Activated CD4-positive, CD25-positive, alpha-beta regulatory T cell treated with anti-CD3 and anti-CD28 coated beads, Interleukin-2, amount 50 U/mL, for 72 hours (primary cell): ENCODE results near the gene FSHR.

Experiments
- DNase-seq: peaks from one replicate; pipeline ENCODE4 v3.0.0; 2021

The FSHR gene

GRCh38 chr2:49154140-49154539 lies at the start of gene FSHR:
Gene FSHR, minus strand, starts transcription at chr2:49154515. Its CDS starts 98 bp downstream, at chr2:49154417.
- DNase-seq = no peak

DNA sequence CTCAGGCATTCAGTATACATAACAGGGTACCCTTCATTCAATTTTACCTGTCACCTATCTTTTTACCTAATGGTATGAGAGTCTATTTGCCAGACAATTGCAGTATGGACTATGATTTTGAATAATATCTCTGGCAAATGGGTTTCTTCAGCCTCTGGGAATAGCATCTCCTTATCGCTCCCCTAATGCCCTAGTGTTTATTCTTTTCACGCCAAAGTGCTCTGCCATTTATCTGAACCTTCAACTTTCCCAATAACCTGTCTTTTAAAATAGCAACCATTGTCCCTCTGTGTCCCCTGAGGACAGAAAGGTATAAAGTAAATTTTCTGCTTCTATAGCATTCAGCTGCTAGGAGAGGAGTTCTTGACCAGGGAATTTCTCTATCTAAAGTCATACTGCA lies 45.0 kb upstream of the FSHR start:
- no peak for DNase-seq

DNA sequence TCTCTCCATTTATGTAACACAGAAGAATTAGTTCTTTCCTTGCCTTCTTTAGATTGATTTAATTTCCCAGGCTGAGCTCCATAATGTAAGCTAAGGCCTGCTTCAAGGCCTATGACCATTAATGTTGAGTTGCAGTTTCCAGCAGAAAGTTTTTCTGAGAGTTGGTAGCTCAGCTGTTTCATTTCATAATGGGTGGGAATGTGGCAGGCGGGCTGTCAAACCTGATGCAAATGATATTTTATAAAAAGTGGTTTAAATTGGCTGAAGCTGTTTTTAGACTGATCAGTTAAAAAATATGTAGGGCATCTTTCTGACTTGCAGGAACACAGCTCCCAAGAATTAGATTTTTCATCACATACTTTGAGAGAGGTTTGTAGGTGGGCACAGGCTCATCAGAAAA lies 40.4 kb upstream of the FSHR start:
- DNase-seq = no peak

DNA sequence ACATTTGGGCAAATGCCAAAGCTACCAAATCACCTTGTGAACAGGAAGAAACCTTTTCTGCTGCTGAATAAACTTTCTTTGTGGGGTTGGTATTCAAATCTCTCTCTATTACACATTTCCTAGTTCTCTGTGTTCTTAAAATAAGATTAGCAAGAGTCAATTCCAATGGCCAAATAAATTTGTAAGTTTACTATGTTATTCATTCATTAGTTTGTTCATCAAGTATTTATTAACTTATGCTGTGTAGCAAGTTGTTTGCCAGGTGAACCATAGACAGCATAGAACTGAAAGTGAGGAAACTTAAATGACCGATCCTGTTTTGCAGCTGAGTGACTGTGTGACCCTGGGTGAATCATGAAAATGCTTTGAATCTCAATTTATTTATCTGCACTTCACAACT lies 37.7 kb upstream of the FSHR start:
- DNase-seq = no peak

DNA sequence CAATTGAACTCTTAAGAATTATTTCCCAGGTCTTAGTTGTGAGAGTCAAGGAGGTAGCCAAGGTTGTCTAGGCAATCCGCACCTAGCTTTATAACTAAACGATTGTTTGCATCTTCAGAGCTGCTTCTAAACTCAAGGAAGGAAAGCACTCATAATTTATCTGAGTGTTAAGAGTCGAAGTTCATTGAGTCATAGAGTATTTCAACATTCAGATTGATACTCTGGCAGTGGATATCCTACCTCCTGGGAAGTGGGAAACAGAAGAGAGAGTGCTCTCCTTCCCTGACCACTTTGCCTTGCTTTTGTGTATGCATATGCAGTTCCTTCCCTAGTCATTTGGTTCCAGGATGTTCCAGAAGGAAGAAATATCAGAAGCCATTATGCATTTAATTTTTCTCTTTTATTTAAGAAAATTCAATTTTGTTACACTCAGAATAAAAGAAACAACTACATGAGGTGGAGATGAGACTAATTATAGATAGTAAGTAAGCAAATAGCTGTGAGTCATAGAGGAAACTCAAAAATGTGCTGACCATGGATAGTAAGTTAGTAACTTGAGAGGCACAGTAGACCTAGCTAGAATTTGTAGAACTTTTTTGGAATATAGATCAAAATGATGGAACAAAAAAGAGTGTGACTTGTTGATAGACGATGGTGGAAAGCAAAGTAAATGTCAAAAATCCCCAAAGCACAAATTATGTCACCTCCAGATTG lies 35.4 kb upstream of the FSHR start:
- DNase-seq = no peak

- no peak for DNase-seq
Observed at GRCh38 chr2:49186050-49186648, 31.8 kb upstream of the FSHR start.

GRCh38 chr2:49178656-49179055 lies 24.3 kb upstream of the FSHR start:
- DNase-seq = no peak

DNA sequence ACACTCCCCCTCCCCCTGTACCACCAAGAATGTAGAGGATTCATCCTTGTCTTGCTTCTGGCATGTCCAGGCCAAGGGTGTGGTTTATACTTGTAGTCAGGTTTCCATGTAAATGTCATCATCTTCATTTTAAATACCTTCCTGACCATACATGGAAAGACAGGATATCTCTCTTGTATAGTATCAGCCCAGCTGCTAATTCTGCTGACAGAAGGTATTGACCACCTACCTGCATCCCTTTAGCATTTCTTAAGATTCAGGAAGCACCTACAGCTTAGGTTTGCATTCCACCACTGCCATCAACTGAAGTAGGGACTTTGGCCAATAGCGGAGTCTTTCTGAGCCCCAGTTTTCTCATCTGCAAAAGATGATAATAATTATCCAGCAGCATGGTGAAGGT lies 22.9 kb upstream of the FSHR start:
- no peak for DNase-seq

- DNase-seq = no peak
Observed at GRCh38 chr2:49175831-49176230, 21.5 kb upstream of the FSHR start.

- DNase-seq = no peak
Observed at GRCh38 chr2:49174750-49175149, 20.4 kb upstream of the FSHR start.

DNA sequence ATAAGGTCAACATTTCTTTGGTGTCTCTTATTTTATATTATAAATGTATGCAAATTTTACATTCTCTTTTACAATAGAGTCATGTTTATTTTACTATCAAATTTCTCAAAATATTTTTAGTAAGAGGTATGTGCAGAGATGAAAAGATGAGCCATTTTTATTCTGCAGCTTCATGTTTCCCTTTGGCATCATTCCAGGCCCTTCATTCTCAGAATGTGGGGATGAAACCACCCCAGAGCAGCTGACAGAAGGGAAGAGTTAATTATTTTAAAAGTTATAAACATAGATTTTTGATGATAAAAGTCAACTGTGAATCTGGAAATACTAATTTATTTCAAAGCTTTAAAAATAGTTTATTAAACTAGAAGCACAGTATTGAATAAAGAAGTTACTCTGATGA lies 12.8 kb upstream of the FSHR start:
- no peak for DNase-seq

DNA sequence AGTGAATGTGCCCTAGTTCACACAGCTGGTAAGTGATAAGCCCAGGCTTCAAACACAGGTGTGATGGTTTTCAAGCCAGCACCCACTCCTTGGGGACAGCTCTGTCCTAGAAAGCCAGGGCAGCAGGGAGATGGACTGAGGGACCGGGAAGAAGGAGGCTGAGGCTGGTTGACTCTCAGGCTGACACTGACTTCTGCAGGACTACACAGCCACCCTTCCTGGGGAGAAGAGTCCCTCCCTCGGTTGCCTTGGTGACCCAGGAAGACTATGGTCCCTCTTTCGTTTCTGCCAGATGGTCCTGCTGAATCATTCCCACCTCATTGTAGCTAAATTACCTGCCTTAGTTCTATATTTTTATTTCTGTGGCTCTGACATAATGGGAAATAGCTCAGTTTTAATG lies 11.3 kb upstream of the FSHR start:
- no peak for DNase-seq

GRCh38 chr2:49164729-49165128 lies 10.4 kb upstream of the FSHR start:
- DNase-seq = no peak

DNA sequence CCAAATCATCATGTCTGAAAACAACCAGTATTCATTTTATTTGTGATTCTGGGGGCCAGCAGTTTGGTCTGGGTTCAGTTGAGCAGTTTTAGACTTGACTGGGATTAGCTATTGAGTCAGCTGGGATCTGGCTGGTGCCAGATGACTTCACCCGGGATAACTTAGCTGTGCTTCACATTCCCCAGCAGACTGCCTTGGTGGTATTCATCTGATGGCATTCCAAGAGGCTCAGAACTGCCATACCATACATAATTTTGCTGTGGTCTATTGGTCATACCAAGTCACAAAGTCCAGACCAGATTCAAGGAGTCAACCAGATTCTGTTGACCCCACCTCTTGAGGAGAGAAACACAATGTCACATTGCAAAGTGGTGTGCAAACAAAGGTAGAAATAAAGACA lies 7.8 kb upstream of the FSHR start:
- DNase-seq = no peak

GRCh38 chr2:49154891-49155290 lies 576 bp upstream of the FSHR start:
- DNase-seq = no peak

DNA sequence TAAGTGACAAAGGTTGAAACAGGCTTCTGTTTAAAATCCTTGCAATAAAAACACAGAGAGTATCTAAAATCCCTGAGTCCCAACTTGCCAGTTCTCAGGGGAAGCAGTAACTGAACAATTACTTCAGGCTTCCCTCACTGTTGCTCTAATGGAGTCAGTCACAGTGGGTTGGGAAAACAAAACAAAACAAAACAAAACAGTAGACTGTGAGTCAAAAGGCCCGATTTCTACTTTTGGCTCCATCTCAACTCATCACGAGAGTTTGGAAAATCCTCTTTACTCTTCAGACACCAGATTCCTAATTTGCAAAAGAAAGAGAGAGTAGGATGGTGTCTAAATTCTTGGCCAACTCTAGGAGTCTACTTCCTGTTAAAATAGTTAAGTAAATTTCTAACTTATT lies 1.1 kb downstream of the FSHR start:
- DNase-seq = no peak

DNA sequence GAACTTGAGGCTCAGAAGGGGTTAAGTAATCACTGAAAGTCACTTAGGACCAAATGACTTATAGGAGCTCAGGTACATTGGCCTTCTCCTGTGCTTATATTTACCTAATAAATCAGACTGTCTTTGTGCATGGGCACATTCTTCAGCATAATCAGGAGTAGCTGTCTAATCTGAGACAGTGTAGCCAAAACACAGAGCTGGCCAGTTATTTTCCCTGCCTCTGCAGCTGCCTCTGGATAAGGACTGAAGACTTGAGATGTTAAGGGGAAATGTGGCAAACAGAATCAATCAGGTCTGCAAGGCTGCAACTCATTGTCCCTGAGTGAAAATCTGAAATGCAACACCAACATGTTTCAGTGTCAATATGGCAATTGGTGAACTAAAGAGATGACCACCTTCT lies 1.5 kb downstream of the FSHR start:
- DNase-seq = no peak

- no peak for DNase-seq
Observed at GRCh38 chr2:49146401-49146800, 7.9 kb downstream of the FSHR start.

DNA sequence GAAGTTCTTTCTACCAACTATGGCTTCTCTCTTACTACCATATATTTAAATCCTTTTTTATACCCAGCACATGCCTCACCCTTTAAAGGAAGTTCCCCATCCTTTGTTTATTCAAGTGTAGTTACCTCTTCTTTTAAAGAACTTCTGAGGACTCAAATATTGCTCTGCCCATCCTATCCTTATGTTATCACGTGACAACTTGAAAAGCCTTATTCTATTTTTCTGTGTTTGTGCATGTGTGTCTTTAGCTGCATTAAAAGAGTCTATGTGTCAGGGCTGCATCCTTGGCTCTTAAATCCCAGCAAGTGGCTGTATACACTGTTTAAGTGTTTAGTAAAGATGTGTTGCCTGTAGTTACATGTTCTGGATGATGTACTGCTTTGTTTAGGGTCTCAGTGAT lies 22.5 kb downstream of the FSHR start:
- no peak for DNase-seq

DNA sequence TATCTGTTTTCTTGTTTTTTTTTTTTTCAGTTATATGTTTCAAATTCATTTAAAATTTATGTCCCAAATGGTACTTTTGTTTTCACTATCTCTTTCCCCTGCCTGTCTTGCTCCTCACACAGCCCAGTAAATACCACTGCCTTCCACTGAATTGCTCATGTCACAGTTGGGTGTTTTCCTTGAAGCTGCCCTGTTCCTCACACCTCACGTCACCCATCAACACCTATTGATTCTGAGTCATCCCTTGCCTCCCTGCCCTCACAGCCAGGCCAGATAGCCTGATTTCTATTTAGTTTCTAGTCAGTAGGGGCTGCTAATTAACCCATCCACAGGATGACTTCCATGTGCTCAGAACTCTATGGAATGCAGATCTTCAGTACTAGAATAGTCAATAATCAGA lies 25.3 kb downstream of the FSHR start:
- DNase-seq = no peak

GRCh38 chr2:49123600-49123999 lies 30.7 kb downstream of the FSHR start:
- DNase-seq = no peak

GRCh38 chr2:49122107-49122506 lies 32.2 kb downstream of the FSHR start:
- no peak for DNase-seq

GRCh38 chr2:49113046-49113445 lies 41.3 kb downstream of the FSHR start:
- no peak for DNase-seq

DNA sequence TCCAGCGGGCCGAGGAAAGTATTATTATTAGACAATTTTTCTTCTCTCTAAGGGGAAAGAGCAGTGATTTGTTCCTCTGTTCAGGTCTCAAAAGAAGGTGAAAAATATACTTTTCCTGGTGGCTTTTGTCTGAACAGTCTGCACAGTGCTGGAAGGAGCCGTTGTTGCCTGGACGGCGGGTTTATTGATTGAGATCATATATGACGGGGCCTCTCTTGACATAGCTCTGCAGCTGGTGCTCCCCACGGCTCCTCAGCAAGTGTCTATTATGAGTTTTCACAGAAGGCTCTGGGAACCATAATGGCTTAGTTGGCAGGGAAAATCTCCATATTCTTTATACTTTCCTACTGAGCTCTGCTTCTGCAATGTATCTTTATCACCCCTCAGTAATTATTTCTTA lies 42.9 kb downstream of the FSHR start:
- no peak for DNase-seq

- DNase-seq = no peak
Observed at GRCh38 chr2:49111006-49111405, 43.3 kb downstream of the FSHR start.
